Right renal pelvis (tissue), 4 donors: ENCODE data around the gene GPR152. TPM values are rescaled to one million over a fixed set of nuclear protein-coding genes. Genes with fewer than 3 reads are reported as not detected.

Experiments used
- DNase-seq, 4 donors: peaks; one replicate each; pipeline ENCODE4 v3.0.0-alpha.2; 2013; ENCODE audit warnings: low read depth in 4 of 4, low spot score in 3 of 4, missing footprints in 1 of 4
- polyA plus RNA-seq, 4 donors: library from polyadenylated mRNA; unstranded; fragments of 120-200 nt; gene quantifications; one replicate each; pipeline ENCODE4 v1.2.1, GENCODE V29; 2013; ENCODE audit not compliant: insufficient read length in 4 of 4

Gene GPR152
- polyA plus RNA-seq, 4 donors: not detected

- DNase-seq: no peak
Measured at GRCh38 chr11:67442504-67443404, 9.8 kb downstream of the GPR152 start.

DNA sequence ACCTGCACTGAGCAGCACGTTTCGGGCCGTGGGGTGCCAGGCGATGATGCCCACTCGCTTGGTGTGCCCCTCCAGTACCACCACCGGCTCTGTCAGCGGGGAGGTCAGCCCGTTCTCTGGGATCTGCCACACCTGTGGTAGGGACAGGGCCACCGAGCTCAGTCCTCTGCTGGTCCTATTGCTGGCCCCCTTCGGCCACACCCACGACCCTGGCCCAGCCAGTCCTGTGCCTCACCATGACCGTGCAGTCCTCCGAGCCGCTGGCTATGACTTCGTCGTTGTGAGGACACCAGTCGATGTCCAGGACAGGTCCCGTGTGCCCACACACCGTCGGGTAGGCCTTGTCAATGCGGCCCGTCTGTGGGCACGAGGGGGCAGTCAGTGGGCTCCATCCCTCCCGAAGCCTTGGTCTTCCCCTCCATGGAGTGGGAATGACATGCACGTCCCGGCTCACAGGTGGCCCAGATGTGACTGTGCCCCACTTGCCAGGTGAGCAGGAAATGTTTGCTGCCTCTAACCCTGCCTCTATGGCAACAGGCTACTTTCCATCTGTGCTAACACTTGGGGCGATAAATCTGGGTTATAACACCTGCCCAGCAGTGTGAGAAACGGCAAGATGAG lies 10.7 kb downstream of the GPR152 start:
- no peak for DNase-seq

- no peak for DNase-seq
Measured at GRCh38 chr11:67441098-67441563, 11.4 kb downstream of the GPR152 start.

- no peak for DNase-seq
Measured at GRCh38 chr11:67440229-67441097, 12.1 kb downstream of the GPR152 start.

DNA sequence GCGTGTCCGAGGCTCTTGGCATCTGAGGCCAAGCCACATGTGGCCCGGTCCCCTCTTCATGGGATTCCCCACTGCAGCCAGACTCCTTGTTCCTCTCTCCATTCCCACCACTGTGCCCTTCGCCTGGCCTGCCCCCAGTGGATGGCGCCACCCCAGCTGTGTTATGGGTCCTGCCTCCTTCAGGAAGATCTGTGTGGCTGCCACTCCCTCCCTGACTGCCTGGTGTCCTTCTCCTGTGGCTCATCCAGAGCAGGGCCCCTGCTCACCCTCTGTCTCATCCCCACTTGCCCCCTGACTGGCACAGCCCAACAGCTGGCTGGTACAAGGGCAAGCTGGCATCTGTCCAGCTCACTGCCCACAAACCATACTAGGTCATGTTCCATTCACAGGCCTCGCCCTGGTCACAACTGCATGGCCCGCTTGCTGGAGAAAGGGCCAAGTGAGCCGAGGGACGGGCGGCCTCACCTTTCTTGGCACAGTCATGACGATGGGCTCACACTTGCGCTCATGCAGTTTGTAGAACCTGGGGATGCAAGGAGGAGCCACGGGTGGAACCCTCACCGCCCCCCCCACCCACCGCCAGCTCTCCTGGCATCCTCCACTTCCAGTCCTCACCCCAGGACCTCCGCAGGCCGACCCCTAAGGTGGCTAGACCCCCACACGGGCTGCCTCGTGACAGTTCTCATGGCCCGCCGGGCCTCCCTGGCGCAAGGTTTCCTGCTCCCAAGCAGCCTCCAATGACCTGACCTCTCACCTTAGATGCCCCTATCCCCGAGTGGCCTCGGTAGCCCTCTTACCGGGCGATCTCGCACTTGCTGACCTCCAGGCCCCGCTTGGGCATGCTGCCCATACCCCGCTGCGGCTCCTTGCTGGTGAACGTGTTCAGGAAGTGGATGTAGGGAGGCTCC lies 13.0 kb downstream of the GPR152 start:
- DNase-seq: no peak

GRCh38 chr11:67438158-67438902 lies 14.2 kb downstream of the GPR152 start:
- no peak for DNase-seq

DNA sequence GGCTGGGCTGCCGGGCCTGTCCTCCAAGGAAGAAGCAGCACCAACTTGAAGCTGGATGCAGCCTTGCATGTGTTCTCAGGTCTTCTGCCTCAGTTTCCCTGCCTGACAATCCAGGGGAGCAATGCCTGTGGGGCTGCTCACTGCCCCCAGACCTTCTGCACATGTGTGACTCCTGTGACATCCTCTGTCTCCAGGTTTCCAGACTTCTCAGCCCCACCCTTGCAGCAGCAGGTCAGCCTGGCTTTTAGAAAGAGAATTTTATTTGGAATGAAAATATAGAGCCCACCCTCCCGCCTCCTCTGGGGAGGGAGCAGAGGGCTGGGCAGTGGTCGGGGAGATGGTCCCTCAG lies 14.7 kb downstream of the GPR152 start:
- DNase-seq: no peak

- no peak for DNase-seq
Measured at GRCh38 chr11:67437082-67437808, 15.3 kb downstream of the GPR152 start, which contains the start of gene PTPRCAP. Gene PTPRCAP (minus strand): TSS chr11:67437682. CDS start chr11:67437619, 63 bp downstream.

GRCh38 chr11:67436459-67437081 lies 16.0 kb downstream of the GPR152 start:
- DNase-seq: no peak

GRCh38 chr11:67435727-67436458 lies 16.6 kb downstream of the GPR152 start:
- no peak for DNase-seq

DNA sequence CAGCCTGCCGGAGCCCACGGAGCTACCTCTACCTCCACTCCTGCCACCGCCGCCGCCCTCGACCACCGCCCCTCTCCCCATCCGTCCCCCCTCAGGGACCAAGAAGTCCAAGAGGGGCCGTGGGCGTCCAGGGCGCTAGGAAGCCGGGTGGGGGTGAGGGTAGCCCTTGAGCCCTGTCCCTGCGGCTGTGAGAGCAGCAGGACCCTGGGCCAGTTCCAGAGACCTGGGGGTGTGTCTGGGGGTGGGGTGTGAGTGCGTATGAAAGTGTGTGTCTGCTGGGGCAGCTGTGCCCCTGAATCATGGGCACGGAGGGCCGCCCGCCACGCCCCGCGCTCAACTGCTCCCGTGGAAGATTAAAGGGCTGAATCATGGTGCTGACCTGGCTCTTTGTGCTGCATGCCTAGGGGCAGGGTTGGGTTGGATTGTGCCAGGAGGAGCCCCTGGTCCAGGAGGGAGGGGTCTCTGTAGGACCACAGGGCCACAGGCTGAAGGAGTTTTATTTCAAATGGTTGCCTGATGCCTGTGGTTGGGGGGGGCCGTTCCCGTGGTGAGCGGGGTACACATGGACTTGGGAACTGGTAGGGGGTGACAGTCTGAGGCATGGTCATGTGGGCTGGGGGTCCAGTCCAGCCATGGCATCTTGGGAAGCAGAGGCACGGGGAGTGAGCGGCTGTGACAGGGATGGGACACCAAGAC lies 17.4 kb downstream of the GPR152 start:
- DNase-seq: no peak

DNA sequence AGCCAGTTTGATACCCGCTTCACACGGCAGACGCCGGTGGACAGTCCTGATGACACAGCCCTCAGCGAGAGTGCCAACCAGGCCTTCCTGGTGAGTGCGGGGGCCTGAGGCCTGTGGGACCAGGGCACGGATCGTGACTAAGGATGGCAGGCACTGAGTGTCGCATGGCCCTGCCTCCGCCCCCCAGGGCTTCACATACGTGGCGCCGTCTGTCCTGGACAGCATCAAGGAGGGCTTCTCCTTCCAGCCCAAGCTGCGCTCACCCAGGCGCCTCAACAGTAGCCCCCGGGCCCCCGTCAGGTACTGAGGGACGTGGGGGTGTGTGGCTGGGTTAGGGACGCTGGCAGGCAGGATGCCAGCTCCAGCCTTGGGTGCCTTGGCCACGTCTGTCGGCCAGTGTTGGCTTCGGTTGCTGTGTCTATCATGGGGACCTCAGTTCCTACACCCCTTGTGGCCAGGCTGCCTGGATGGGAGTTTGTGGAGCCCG lies 18.1 kb downstream of the GPR152 start:
- no peak for DNase-seq

DNA sequence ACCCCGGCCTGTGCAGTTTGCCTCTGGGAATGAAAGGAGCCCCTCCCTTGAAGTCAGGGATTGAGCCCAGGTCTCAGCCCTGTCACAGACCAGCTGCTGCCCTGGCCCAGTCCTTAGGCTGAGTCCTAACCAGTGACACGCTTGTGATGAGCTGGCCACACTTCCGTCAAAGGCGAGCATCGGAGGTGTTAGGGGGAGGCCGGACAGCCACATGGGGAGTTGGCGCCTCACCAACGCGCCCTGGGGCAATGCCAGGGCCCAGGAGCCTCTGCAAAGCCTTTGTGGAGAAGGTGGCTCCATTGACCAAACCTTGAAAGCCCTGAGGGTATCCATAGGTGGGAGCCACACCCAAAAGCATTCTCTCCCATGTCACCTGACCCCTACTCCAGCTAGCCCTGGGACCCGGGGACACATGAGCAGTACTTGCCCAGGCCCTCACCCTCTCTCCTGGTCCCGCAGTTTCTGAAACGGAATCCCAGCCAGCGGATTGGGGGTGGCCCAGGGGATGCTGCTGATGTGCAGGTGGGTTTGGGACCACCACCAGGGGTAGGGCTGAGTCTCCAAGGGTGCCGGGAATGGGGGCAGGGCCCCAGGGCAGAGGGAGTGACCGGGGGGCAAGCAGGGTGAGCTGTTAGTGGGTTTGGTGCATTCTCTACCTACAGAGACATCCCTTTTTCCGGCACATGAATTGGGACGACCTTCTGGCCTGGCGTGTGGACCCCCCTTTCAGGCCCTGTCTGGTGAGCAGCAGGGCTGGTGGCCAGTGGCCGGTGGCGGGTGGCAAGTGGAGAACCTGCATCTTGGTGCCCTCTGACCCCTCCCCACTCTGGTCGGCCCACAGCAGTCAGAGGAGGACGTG lies 18.8 kb downstream of the GPR152 start:
- no peak for DNase-seq

DNA sequence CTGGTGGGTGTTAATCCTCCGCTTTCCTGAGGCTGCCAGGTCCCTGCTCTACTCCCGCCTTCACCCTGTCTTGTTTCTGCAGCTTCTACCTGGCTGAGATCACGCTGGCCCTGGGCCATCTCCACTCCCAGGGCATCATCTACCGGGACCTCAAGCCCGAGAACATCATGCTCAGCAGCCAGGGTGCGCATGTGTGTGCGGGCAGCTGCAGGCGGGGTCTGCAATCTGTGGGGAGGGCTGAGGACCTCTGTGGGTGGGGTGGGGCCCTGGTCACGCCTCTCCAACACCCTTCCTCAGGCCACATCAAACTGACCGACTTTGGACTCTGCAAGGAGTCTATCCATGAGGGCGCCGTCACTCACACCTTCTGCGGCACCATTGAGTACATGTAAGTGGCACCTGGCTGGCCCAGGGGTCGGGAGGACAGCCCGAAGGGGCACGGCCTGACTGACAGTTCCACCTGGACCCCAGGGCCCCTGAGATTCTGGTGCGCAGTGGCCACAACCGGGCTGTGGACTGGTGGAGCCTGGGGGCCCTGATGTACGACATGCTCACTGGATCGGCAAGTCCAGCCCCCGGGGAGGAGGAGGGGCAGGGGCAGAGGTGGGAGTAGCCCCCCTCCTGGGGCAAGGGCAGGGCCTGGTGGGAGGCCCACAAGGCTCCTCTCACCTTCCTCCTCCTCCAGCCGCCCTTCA lies 19.7 kb downstream of the GPR152 start:
- no peak for DNase-seq
